Stimulated activated CD8-positive, alpha-beta memory T cell treated with anti-CD3 and anti-CD28 coated beads, Interleukin-15, amount 100 ng/mL, for 4 hours (primary cell): ENCODE measurements around the gene EXOC3L4.
A peak's percentile ranks its signal among the peaks of the same experiment; 100 is the strongest.

Experiments used
- DNase-seq, 2 donors: peaks; one replicate each; pipeline ENCODE4 v3.0.0-alpha.2; 2020; ENCODE audit warnings: low read depth in 2 of 2

The EXOC3L4 gene

GRCh38 chr14:103070971-103071542, 23.5 kb upstream of the EXOC3L4 start:
- no peak for DNase-seq

- no peak for DNase-seq
Measured at GRCh38 chr14:103071544-103072251, 22.8 kb upstream of the EXOC3L4 start.

- DNase-seq = no peak
Measured at GRCh38 chr14:103072595-103073366, 21.7 kb upstream of the EXOC3L4 start.

GRCh38 chr14:103073367-103073875, 21.1 kb upstream of the EXOC3L4 start:
- no peak for DNase-seq

GRCh38 chr14:103073876-103074728, 20.4 kb upstream of the EXOC3L4 start:
- no peak for DNase-seq

- no peak for DNase-seq
Measured at GRCh38 chr14:103074729-103075367, 19.7 kb upstream of the EXOC3L4 start.

- DNase-seq = peak; percentile 36 to 60
Measured at GRCh38 chr14:103078420-103078749, 16.1 kb upstream of the EXOC3L4 start.

- DNase-seq = no peak
Measured at GRCh38 chr14:103078860-103079587, 15.5 kb upstream of the EXOC3L4 start.

- no peak for DNase-seq
Measured at GRCh38 chr14:103081951-103082350, 12.6 kb upstream of the EXOC3L4 start.

GRCh38 chr14:103084021-103084919, 10.3 kb upstream of the EXOC3L4 start, which contains the start of gene LBHD2:
Gene LBHD2, plus strand, starts transcription at chr14:103084210. Its CDS starts 1,803 bp downstream, at chr14:103086013.
- DNase-seq = no peak

- no peak for DNase-seq
Measured at GRCh38 chr14:103085106-103086091, 9.1 kb upstream of the EXOC3L4 start.

GRCh38 chr14:103086771-103087342, 7.7 kb upstream of the EXOC3L4 start:
- DNase-seq = no peak

- no peak for DNase-seq
Measured at GRCh38 chr14:103087343-103087835, 7.1 kb upstream of the EXOC3L4 start.

- DNase-seq = no peak
Measured at GRCh38 chr14:103088921-103089320, 5.6 kb upstream of the EXOC3L4 start.

- no peak for DNase-seq
Measured at GRCh38 chr14:103089386-103090335, 4.9 kb upstream of the EXOC3L4 start.

- no peak for DNase-seq
Measured at GRCh38 chr14:103090481-103091020, 4.0 kb upstream of the EXOC3L4 start.
